Chondrocyte (in vitro differentiated cells): Measurements from ENCODE around the gene CALN1. TPM values are rescaled to one million over a fixed set of nuclear protein-coding genes. Genes with fewer than 3 reads are reported as not detected.
A peak's percentile ranks its signal among the peaks of the same experiment; 100 is the strongest.
"Not testable (repeated sequence)": the region's sequence is repeated elsewhere in the genome, so short reads cannot be mapped to it uniquely, and the experiment has no call there.

Experiments used
- DNase-seq: peaks from one replicate; pipeline ENCODE4 v3.0.0; 2021; ENCODE audit warnings: mixed read lengths, low spot score
- H3K27ac Mint-ChIP-seq: one replicate; pipeline ENCODE4 v1.8.0; 2021; ENCODE audit warnings: mild to moderate bottlenecking, moderate library complexity, mixed read lengths; ENCODE audit not compliant: unreplicated experiment
- H3K27me3 Mint-ChIP-seq: 2 replicates; pipeline ENCODE4 v1.8.0; 2021; ENCODE audit warnings: low read depth, mixed read lengths
- H3K36me3 Mint-ChIP-seq: 2 replicates; pipeline ENCODE4 v1.8.0; 2021; ENCODE audit warnings: low read depth, mixed read lengths
- H3K4me1 Mint-ChIP-seq: 2 replicates; pipeline ENCODE4 v1.8.0; 2021; ENCODE audit warnings: low read depth, mild to moderate bottlenecking, mixed read lengths
- H3K4me3 Mint-ChIP-seq: one replicate; pipeline ENCODE4 v1.8.0; 2021; ENCODE audit warnings: mild to moderate bottlenecking, moderate library complexity, mixed read lengths; ENCODE audit not compliant: unreplicated experiment
- H3K9me3 Mint-ChIP-seq: 2 replicates; pipeline ENCODE4 v1.8.0; 2021; ENCODE audit warnings: low read depth, mixed read lengths
- CTCF ChIP-seq: fragments of 200-600 bp; sonication (generic); IDR thresholded peaks from 2 replicates; pipeline ENCODE4 v1.5.0; 2021; ENCODE audit warnings: antibody characterized with exemption, mild to moderate bottlenecking, moderate library complexity
- total RNA-seq: library from RNA; stranded (reverse); gene quantifications from 3 replicates; pipeline ENCODE4 v1.2.1, GENCODE V29; 2021

Gene CALN1
- total RNA-seq, 1 donor from 2014 or later: not detected

DNA sequence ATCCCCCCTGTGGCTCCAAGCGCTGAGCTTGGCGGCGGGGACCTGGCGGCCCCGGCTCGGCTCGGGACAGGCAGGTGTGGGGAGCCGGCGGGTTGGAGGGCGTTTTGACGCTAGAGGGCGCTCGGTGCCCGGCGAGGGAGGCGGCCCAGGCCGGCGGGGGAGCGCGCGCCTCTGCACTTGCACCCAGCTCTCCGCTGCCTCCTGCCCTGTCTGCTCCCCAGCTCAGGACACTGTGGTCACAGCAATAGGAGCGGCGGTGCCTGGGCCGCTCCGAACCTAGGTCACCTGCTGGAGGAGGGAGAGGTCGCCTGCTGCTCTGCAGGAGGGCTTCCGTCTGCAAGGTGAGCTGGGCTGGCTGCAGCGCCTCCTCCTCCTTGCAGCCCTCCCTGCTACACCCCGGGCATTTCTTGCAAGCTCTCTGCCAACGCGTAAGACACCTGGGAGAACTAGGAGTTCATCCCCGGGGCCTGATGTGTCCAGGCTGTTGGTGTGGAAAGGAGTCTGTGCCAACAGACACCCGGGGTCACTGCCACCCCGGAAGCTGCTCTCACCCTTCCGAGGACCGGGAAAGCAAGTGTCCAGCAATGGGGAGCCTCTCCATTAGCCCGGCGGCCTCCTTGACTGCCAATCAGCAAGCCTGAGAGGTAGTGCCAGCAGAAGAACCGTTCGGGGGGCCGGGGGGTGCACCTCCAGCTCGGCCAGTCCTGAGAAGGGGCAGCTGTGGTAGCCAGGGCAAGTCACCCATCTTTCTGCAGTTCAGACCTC lies 659.8 kb downstream of the CALN1 start:
- DNase-seq: no peak
- Mint-ChIP-seq H3K4me3 (no peak overlapping the region), H3K36me3 (no peaks in the 10 kb centered on the region), H3K9me3 (peaks cover 11% of the 10 kb centered on the region), H3K4me1 (no peaks in the 10 kb centered on the region), H3K27ac (no peak overlapping the region), H3K27me3 (peaks cover 22% of the 10 kb centered on the region)
- peak; percentile 98 for TF ChIP-seq CTCF

GRCh38 chr7:71750290-71750689 lies 661.8 kb downstream of the CALN1 start:
- H3K9me3 Mint-ChIP-seq: peaks cover 6% of the 10 kb centered on the region
- H3K4me1 Mint-ChIP-seq: no peaks in the 10 kb centered on the region
- no peak overlapping the region for H3K27ac Mint-ChIP-seq
- no peak overlapping the region for H3K4me3 Mint-ChIP-seq
- TF ChIP-seq CTCF: no peak
- no peak for DNase-seq
- peaks cover 22% of the 10 kb centered on the region for H3K27me3 Mint-ChIP-seq
- H3K36me3 Mint-ChIP-seq: no peaks in the 10 kb centered on the region

GRCh38 chr7:71746006-71746405 lies 666.1 kb downstream of the CALN1 start:
- Mint-ChIP-seq H3K36me3 (no peaks in the 10 kb centered on the region), H3K9me3 (peaks cover 6% of the 10 kb centered on the region), H3K4me1 (no peaks in the 10 kb centered on the region), H3K27ac (no peak overlapping the region), H3K27me3 (peaks cover 13% of the 10 kb centered on the region), H3K4me3 (no peak overlapping the region)
- peak; percentile 68 for TF ChIP-seq CTCF
- no peak for DNase-seq

GRCh38 chr7:71740174-71740560 lies 672.0 kb downstream of the CALN1 start:
- no peak for TF ChIP-seq CTCF
- H3K4me3 Mint-ChIP-seq: no peak overlapping the region
- H3K9me3 Mint-ChIP-seq: no peaks in the 10 kb centered on the region
- no peaks in the 10 kb centered on the region for H3K36me3 Mint-ChIP-seq
- no peaks in the 10 kb centered on the region for H3K4me1 Mint-ChIP-seq
- H3K27me3 Mint-ChIP-seq: peaks cover 5% of the 10 kb centered on the region
- no peak for DNase-seq
- no peak overlapping the region for H3K27ac Mint-ChIP-seq

GRCh38 chr7:71739520-71740173 lies 672.5 kb downstream of the CALN1 start:
- TF ChIP-seq CTCF: peak; percentile 1
- H3K27ac Mint-ChIP-seq: no peak overlapping the region
- no peak overlapping the region for H3K4me3 Mint-ChIP-seq
- DNase-seq: no peak
- H3K27me3 Mint-ChIP-seq: peaks cover 5% of the 10 kb centered on the region
- no peaks in the 10 kb centered on the region for H3K4me1 Mint-ChIP-seq
- no peaks in the 10 kb centered on the region for H3K9me3 Mint-ChIP-seq
- no peaks in the 10 kb centered on the region for H3K36me3 Mint-ChIP-seq

- not testable (repeated sequence) for H3K27ac Mint-ChIP-seq, H3K36me3 Mint-ChIP-seq, H3K4me1 Mint-ChIP-seq, DNase-seq, H3K27me3 Mint-ChIP-seq, H3K4me3 Mint-ChIP-seq, H3K9me3 Mint-ChIP-seq
These were observed 674.1 kb downstream of the CALN1 start for GRCh38 chr7:71737931-71738540.
